Measurements from ENCODE around the gene C10orf62. TPM values are rescaled to one million over a fixed set of nuclear protein-coding genes. Genes with fewer than 3 reads are reported as not detected.

Gene C10orf62
- total and polyA plus RNA-seq, 2 of the 13 experiments (the other 11 are each of a cell fraction or from before 2014, with no cell fraction given), result 0.61 to 1.6 TPM

DNA sequence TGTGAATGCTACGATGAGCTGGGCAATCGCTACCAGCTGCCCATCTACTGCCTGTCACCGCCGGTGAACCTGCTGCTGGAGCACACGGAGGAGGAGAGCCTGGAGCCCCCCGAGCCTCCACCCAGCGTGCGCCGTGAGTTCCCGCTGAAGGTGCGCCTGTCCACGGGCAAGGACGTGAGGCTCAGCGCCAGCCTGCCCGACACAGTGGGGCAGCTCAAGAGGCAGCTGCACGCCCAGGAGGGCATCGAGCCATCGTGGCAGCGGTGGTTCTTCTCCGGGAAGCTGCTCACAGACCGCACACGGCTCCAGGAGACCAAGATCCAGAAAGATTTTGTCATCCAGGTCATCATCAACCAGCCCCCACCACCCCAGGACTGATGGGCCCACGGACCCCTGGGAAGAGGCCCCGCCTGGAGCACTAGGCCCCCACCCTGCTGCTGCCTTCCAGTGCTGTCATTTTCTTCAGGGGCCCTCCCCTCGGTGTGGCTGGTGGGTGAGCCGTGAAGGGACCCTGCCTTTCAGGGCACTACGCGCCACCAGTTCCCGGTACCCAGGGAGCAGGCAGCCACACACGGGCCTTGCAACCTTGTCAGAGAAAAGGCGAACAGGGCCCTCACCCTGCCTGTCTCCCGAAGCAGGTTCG, 19.3 kb upstream of the C10orf62 start:
- ChIA-PET POLR2A (no interaction called here), CTCF (ENCODE audit: low intra/inter-chr PET ratio, low total read pairs) (no interaction called here)
- H2AFZ ChIP-seq (ENCODE audit: low read length), result no peak overlapping the region
- WGBS (ENCODE audit: low lambda C conversion rate), result 96% methylated on average over 16 of the region's 33 CpGs
- peaks cover 8% of the 10 kb centered on the region for H3K4me1 ChIP-seq (ENCODE audit: insufficient read depth, low read length)
- DNase-seq (ENCODE audit: low spot score), result no peak
- no peak overlapping the region for H3K4me3 ChIP-seq (replicated peaks in 1 of 3; ENCODE audit: insufficient read depth in 1 of 3, low read depth in 2 of 3, low read length in 3 of 3)
- H3K9me3 ChIP-seq (ENCODE audit: low read length), result no peaks in the 10 kb centered on the region
- TF ChIP-seq FOXK1 (CRISPR knock-in tag; IDR thresholded peaks at IDR 0.05; ENCODE audit: borderline replicate concordance, low read depth), result no peak
- TF ChIP-seq ATAD3A (CRISPR knock-in tag; IDR thresholded peaks at IDR 0.05), result no peak
- TF ChIP-seq ZFP37 (CRISPR knock-in tag; IDR thresholded peaks at IDR 0.05; ENCODE audit: borderline replicate concordance), result no peak
- TF ChIP-seq, protein P1, sequence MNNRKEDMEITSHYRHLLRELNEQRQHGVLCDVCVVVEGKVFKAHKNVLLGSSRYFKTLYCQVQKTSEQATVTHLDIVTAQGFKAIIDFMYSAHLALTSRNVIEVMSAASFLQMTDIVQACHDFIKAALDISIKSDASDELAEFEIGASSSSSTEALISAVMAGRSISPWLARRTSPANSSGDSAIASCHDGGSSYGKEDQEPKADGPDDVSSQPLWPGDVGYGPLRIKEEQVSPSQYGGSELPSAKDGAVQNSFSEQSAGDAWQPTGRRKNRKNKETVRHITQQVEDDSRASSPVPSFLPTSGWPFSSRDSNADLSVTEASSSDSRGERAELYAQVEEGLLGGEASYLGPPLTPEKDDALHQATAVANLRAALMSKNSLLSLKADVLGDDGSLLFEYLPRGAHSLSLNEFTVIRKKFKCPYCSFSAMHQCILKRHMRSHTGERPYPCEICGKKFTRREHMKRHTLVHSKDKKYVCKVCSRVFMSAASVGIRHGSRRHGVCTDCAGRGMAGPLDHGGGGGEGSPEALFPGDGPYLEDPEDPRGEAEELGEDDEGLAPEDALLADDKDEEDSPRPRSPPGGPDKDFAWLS (CRISPR knock-in tag; IDR thresholded peaks at IDR 0.05; ENCODE audit: borderline replicate concordance), result no peak
- TF ChIP-seq ZNF746 (CRISPR knock-in tag; IDR thresholded peaks at IDR 0.05), result no peak
- TF ChIP-seq ZNF292 (CRISPR knock-in tag; IDR thresholded peaks at IDR 0.05; ENCODE audit: borderline replicate concordance, low read depth), result no peak
- no peaks in the 10 kb centered on the region for H4K20me1 ChIP-seq (ENCODE audit: insufficient read depth, low read length)
- no peaks in the 10 kb centered on the region for H3K27me3 ChIP-seq (ENCODE audit: control insufficient read depth in 1 of 2, insufficient read depth in 2 of 2, low read length in 2 of 2)
- H3K9ac ChIP-seq (ENCODE audit: insufficient read depth, low read depth, low read length), result no peak overlapping the region
- no peak overlapping the region for H3K4me2 ChIP-seq (ENCODE audit: low read depth, low read length)
- no peak for ATAC-seq
- intact Hi-C loops (cut with micrococcal nuclease; ENCODE audit: unreplicated experiment), result no loop called here
- BruUV-seq (replicated peaks), result no TSS peak
- no peaks in the 10 kb centered on the region for H3K79me2 ChIP-seq (ENCODE audit: insufficient read depth, low read length)
- in situ Hi-C loops (cut with HindIII; ENCODE audit: extremely low pct_ligation_motif_present, low pct_unique_long_range_greater_than_20kb), result loop anchor here (5.0 kb wide), 1 partner anchor 42 kb away; no protein-coding TSS in a partner anchor
- no peak overlapping the region for H3K27ac ChIP-seq (ENCODE audit: extremely low read length, insufficient read depth, low read length)
- FAIRE-seq, result no peak
- H3K36me3 ChIP-seq (replicated peaks in 1 of 2; ENCODE audit: control insufficient read depth in 1 of 2, insufficient read depth in 2 of 2, low read length in 2 of 2), result peaks cover 3 to 8% of the 10 kb centered on the region in 2 experiments; a peak in 3 of 5 replicates
